Mucosa of rectum (tissue), 2 donors: ENCODE data around the gene ARHGEF17.

ENCODE experiments used
- H3K27ac ChIP-seq, 2 donors: one replicate each; pipeline ENCODE4 v1.7.0; 2013; ENCODE audit warnings: inconsistent platforms in 2 of 2, low read depth in 2 of 2, low read length in 2 of 2
- H3K27me3 ChIP-seq, 2 donors: one replicate each; pipeline ENCODE4 v1.7.0; 2013; ENCODE audit warnings: low read length in 2 of 2; ENCODE audit not compliant: control insufficient read depth in 2 of 2, insufficient read depth in 2 of 2
- H3K36me3 ChIP-seq, 2 donors: one replicate each; pipeline ENCODE4 v1.7.0; 2013; ENCODE audit warnings: low read length in 2 of 2; ENCODE audit not compliant: control insufficient read depth in 2 of 2, insufficient read depth in 2 of 2
- H3K4me1 ChIP-seq, 2 donors: one replicate each; pipeline ENCODE4 v1.7.0; 2013; ENCODE audit warnings: low read length in 2 of 2, mild to moderate bottlenecking in 1 of 2; ENCODE audit not compliant: control insufficient read depth in 2 of 2, insufficient read depth in 2 of 2
- H3K4me3 ChIP-seq, 2 donors: one replicate each; pipeline ENCODE4 v1.7.0; 2013; ENCODE audit warnings: low read length in 2 of 2
- H3K9ac ChIP-seq, 2 donors: one replicate each; pipeline ENCODE4 v1.7.0; 2013; ENCODE audit warnings: low read length in 2 of 2, low read depth in 1 of 2, mild to moderate bottlenecking in 1 of 2
- H3K9me3 ChIP-seq, 2 donors: one replicate each; pipeline ENCODE4 v1.7.0; 2013; ENCODE audit warnings: low read length in 2 of 2; ENCODE audit not compliant: control insufficient read depth in 2 of 2
- donor health status: healthy.
- donor health status: Normal muscosa, but diverticular disease.

Gene ARHGEF17

DNA sequence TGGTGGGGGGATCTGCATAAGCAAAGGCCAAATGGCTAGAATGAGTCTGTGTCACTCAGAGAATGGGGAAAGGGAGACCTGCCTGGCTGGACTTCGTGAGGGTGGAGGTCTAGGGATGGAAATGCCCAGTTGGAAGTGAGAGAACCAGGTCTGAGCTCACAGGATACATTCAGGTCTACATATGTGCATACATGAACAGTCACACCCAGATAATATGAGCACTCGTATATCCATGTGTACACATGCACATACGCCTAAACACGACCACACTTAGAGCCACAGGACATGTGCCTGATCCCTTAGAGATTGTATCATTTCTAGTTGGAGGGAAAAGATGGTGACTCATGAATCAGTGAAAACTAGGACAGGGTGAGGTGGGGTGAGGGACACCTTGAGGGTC lies 47.0 kb downstream of the ARHGEF17 start:
- no peaks in the 10 kb centered on the region for H3K36me3 ChIP-seq
- H3K9me3 ChIP-seq = no peaks in the 10 kb centered on the region
- H3K4me1 ChIP-seq = no peaks in the 10 kb centered on the region
- no peak overlapping the region for H3K27ac ChIP-seq
- H3K9ac ChIP-seq = no peak overlapping the region
- H3K27me3 ChIP-seq = no peaks in the 10 kb centered on the region
- no peak overlapping the region for H3K4me3 ChIP-seq

DNA sequence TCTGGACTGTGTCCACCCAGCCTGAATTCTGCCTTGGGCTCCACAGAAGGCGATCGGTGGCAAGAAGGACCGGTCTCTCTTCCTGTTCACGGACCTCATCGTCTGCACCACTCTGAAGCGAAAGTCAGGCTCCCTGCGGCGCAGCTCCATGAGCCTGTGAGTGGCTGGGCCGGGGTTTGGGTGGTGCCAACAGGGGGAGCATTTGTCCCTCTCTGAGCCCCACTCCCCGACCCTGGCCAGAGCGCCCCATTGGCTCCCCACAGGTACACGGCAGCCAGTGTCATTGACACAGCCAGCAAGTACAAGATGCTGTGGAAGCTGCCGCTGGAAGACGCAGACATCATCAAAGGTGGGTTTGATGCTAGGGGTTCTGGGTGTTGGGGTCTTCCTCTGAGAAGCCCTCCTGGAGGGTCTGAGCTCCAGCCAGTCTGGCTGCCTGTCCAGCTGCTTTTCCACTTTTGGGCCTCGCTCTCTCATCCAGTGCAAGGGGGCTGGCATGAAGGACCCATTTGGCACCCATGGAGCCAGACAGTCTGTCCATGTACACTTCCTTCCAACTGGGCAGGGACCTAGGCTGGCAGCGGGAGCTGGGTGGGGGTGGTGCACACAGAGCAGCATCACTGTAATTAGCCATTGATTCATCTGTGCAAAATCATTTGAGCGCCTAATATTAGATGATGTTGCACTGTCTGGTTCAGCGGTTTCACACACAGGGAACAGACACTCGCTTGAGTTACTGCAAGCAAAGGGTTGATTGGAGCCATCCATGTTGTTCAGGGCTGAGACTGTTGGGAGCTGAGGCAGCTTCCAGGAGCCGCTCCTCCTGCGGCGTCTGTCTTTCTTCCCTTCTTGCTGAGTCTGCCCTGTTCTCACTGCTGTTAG lies 49.1 kb downstream of the ARHGEF17 start:
- H3K9me3 ChIP-seq = no peaks in the 10 kb centered on the region
- no peaks in the 10 kb centered on the region for H3K4me1 ChIP-seq
- no peak overlapping the region for H3K4me3 ChIP-seq
- H3K9ac ChIP-seq = no peak overlapping the region
- no peaks in the 10 kb centered on the region for H3K36me3 ChIP-seq
- H3K27me3 ChIP-seq = no peaks in the 10 kb centered on the region
- no peak overlapping the region for H3K27ac ChIP-seq

DNA sequence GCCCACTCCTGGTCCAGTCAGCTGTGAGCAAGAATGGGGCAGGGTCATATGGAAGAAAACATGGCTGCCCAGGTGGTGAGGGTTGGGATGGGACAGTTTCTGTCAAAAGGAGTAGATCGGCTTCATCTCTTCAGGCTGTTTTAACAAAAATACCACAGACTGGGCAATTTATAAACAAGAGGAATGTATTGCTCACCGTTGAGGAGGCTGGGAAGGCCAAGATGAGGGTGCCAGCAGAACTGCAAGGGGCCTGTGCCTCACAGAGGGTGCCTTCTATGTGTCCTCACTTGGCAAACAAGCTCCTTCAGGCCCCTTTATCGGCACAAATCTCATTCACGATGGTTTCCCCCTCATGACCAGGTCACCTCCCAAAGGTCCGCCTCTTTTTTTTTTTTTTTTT lies 50.0 kb downstream of the ARHGEF17 start:
- no peaks in the 10 kb centered on the region for H3K4me1 ChIP-seq
- H3K4me3 ChIP-seq = no peak overlapping the region
- no peak overlapping the region for H3K9ac ChIP-seq
- H3K27ac ChIP-seq = no peak overlapping the region
- H3K9me3 ChIP-seq = no peaks in the 10 kb centered on the region
- no peaks in the 10 kb centered on the region for H3K27me3 ChIP-seq
- no peaks in the 10 kb centered on the region for H3K36me3 ChIP-seq

DNA sequence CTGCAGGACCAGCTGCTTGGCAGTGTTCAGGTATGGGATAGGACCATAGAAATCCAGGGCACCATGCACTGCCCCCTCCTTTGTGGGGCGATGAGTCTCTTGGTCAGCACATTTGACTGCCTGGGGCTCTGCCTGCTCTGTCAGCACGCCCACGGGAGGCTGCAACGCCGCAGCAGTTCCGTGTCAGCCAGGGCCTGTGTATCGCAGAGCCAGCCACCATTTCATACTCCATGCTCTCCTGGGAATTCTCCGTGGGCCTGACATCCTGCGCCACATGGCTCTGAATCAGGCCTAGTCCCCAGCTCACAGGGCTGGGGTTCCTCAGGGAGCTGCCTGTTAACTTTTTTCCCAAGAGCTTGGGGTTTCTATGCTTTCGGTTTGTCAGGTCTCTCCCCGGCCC lies 51.3 kb downstream of the ARHGEF17 start:
- Histone ChIP-seq H3K27me3 (no peaks in the 10 kb centered on the region), H3K9ac (no peak overlapping the region), H3K36me3 (no peaks in the 10 kb centered on the region), H3K9me3 (no peaks in the 10 kb centered on the region), H3K4me3 (no peak overlapping the region), H3K4me1 (no peaks in the 10 kb centered on the region), H3K27ac (no peak overlapping the region)

DNA sequence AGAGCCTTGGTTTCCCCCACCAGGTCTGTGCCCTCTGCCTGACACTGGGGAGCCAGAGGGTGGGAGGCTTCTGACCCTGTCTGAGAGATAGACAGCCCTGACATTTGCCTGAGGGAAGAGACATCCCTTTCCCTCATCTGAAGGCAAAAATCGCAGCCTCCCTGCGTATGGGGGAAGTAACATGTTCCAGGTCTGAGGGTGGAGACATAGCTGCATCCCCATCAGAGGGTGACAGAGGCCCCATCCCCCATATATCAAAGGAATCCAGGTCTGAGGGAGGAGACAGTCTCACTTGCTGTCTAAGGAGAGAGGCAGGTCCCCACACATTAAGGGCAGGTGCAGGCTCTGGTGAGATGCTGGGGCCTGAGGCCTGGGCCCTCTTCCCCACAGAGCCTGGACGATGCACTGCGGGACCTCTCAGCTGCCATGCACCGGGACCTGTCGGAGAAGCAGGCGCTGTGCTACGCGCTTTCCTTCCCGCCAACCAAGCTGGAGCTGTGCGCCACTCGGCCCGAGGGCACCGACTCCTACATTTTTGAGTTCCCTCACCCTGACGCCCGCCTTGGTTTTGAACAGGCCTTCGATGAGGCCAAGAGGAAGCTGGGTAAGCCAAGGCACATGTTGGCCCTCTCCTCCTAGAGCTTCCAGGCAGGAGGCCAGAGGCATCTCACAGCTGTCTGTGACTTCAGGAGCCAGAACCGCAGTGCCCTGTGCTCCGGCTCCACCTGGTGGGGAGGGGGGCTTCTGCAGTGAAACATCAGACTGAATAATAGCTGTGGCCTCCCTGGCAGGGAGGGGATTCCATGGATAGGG lies 52.1 kb downstream of the ARHGEF17 start:
- Histone ChIP-seq H3K9ac (no peak overlapping the region), H3K4me1 (no peaks in the 10 kb centered on the region), H3K4me3 (no peak overlapping the region), H3K36me3 (peaks cover 0 to under 1% of the 10 kb centered on the region in 2 donors), H3K27ac (no peak overlapping the region), H3K9me3 (no peaks in the 10 kb centered on the region), H3K27me3 (no peaks in the 10 kb centered on the region)

DNA sequence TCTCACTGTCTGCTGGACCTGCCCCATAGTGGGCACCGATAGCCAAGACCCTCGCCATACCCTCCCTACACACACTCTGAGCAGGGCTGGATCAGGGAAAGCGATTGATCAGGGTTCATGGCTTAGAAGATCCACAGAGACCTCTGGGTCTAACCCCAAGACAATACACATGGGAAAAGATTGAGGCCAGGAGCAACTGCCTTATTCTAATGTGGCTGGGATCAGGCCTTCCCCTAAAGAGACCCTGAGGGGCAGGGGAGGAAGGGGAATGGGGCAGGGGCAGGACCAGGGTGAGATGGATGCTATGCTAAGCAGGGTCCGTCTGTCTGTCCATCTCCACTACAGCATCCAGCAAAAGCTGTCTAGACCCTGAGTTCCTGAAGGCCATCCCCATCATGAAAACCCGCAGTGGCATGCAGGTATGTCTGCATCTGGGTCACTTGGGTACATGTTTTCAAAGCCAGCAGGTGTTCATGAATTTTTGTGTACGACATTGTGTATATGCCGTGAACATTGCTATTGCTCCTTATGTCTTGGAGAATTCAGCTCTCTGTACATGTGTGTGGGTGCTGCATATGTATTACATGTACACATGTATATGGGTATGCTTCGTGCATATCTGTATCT lies 52.8 kb downstream of the ARHGEF17 start:
- Histone ChIP-seq H3K9ac (no peak overlapping the region), H3K9me3 (no peaks in the 10 kb centered on the region), H3K36me3 (peaks cover 0 to 7% of the 10 kb centered on the region in 2 donors), H3K27ac (no peak overlapping the region), H3K4me3 (no peak overlapping the region), H3K27me3 (no peaks in the 10 kb centered on the region), H3K4me1 (no peaks in the 10 kb centered on the region)

DNA sequence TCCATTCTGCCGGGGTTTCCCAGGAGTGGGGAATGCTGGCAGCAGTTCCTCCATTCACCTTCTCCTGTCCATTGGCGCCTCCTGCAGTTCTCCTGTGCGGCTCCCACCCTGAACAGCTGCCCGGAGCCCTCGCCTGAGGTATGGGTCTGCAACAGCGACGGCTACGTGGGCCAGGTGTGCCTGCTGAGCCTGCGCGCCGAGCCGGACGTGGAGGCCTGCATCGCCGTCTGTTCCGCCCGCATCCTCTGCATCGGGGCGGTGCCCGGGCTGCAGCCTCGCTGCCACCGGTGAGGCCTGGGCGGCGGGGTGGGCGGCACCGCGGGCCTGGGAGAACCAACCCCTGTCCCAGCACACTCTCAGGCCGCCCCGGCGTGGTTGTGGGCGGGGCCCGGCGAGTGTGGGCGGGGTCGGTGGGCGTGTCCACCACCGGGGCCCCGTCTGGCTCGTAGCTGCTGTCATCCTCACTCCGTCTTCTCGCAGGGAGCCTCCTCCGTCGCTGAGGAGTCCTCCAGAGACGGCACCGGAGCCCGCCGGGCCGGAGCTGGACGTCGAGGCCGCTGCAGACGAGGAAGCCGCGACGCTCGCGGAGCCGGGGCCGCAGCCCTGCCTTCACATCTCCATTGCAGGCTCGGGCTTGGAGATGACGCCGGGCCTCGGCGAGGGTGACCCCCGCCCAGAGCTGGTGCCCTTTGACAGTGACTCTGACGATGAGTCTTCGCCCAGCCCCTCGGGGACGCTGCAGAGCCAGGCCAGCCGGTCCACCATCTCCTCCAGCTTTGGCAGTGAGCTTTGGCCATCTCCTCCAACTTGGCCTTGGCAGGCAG lies 54.1 kb downstream of the ARHGEF17 start:
- H3K4me3 ChIP-seq = no peak overlapping the region
- H3K27me3 ChIP-seq = no peaks in the 10 kb centered on the region
- H3K9me3 ChIP-seq = no peaks in the 10 kb centered on the region
- peaks cover 0 to 2% of the 10 kb centered on the region in 2 donors for H3K4me1 ChIP-seq
- no peak overlapping the region for H3K27ac ChIP-seq
- H3K36me3 ChIP-seq = peaks cover 0 to 7% of the 10 kb centered on the region in 2 donors
- H3K9ac ChIP-seq = no peak overlapping the region

DNA sequence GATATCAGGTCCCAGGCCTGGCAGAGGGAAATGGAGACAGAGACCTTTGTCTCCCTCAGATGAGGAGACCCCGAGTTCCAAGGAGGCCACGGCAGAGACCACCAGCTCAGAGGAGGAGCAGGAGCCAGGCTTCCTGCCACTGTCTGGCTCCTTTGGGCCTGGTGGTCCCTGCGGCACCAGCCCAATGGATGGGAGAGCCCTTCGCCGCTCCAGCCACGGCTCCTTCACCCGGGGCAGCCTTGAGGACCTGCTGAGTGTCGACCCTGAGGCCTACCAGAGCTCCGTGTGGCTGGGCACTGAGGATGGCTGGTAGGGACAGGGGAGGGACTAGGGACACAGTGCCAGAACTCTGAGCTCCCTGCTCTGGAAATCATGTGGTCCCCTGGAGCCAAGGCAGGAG lies 55.1 kb downstream of the ARHGEF17 start:
- no peak overlapping the region for H3K9ac ChIP-seq
- peaks cover 0 to 7% of the 10 kb centered on the region in 2 donors for H3K36me3 ChIP-seq
- H3K27me3 ChIP-seq = no peaks in the 10 kb centered on the region
- peaks cover 2 to 3% of the 10 kb centered on the region in 2 donors for H3K4me1 ChIP-seq
- H3K4me3 ChIP-seq = no peak overlapping the region
- H3K9me3 ChIP-seq = no peaks in the 10 kb centered on the region
- no peak overlapping the region for H3K27ac ChIP-seq

DNA sequence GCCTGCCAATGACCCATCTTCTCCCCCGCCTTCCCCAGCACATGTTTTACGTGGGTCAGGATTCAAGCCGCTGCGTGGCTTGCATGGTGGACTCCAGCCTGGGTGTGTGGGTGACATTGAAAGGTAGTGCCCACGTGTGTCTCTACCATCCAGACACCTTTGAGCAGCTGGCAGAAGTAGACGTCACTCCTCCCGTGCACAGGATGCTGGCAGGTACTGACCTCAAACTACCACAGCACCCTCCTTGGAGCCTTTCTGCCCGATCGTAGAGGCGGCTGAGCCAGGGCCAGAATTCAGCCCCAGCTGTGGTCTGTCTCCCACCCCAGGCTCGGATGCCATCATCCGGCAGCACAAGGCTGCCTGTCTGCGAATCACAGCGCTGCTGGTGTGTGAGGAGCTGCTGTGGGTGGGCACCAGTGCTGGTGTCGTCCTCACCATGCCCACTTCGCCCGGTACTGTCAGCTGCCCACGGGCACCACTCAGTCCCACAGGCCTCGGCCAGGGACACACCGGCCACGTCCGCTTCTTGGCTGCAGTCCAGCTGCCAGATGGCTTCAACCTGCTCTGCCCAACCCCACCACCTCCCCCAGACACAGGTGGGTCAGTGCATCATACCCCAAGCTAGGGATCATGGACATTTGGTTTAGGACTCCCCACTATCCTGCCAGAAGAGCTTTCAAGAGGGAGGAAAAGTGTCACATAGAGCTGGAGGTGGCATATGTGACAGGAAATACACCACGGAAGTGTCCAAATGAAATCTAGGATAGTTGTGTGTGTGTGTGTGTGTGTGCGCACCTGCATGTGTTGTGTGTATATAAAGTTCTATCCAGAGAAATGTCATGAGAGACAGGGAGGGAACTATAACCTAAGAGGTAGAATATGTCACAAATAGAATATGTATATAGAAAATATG lies 57.5 kb downstream of the ARHGEF17 start:
- Histone ChIP-seq H3K4me3 (no peak overlapping the region), H3K36me3 (peaks cover 0 to 7% of the 10 kb centered on the region in 2 donors), H3K9me3 (no peaks in the 10 kb centered on the region), H3K27me3 (no peaks in the 10 kb centered on the region), H3K4me1 (peaks cover 2 to 3% of the 10 kb centered on the region in 2 donors), H3K9ac (no peak overlapping the region), H3K27ac (peak overlapping the region in 1 of 2 donors; percentile 32)
